Measurements from ENCODE around the gene DARS2.

Gene DARS2

GRCh38 chr1:173888749-173889148, 64.3 kb downstream of the DARS2 start:
- DNase-seq = no peak

- no peak for DNase-seq
Measured at GRCh38 chr1:173889885-173890284, 65.4 kb downstream of the DARS2 start.

DNA sequence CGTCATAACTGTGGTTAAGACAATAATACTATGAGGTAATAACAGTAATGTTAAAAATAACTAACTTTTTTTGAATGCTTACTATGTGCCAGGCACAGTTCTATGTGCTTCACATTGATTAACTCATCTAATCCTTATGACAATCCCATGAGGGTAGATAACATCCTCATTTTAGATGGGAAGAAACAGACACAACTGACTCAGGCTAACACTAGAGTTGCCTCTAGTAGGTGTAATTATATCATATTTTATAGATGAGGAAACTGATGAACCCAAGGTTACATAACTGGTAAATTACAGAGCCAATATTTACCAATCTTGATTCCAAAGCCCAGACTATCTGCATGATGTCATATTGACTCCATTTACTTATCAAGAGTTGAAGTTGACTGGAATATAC, 69.1 kb downstream of the DARS2 start:
- no peak for DNase-seq

- no peak for DNase-seq
Measured at GRCh38 chr1:173894189-173894588, 69.7 kb downstream of the DARS2 start.

- no peak for DNase-seq
Measured at GRCh38 chr1:173900427-173900826, 76.0 kb downstream of the DARS2 start.

DNA sequence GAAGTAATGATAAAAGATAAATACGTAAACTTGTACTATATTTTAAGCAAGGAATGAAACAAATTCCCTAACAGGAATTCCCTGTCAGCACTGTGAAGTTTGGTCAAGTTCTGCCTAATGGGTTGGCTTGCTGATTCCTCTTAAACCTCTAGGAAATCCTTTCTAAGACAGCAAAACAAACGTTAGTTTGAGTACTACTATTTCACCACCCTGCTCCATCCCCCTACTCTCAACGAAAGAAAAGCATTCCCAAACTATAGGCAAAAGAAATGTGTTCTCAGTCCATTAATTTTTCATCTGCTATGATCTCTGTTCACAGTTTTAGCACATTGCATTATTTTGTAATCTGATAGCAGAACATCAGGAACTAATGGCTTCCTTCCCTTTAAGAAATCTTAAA, 76.5 kb downstream of the DARS2 start:
- DNase-seq = no peak

- no peak for DNase-seq
Measured at GRCh38 chr1:173903827-173904531, 79.5 kb downstream of the DARS2 start.

All from NCI-H2107 (cell line).